NCI-H2196 treated with DMSO at 0.1 percent for 48 hours (cell line): ENCODE results near the gene CLCA1.
"Not testable (repeated sequence)": the region's sequence is repeated elsewhere in the genome, so short reads cannot be mapped to it uniquely, and the experiment has no call there.

Experiments used
- DNase-seq: peaks from one replicate; lab custom pipeline; 2025; ENCODE audit not compliant: unreplicated experiment; lab: John Stamatoyannopoulos, UW

The CLCA1 gene

GRCh38 chr1:86464819-86465218 is 3.9 kb upstream of the CLCA1 start:
- no peak for DNase-seq

GRCh38 chr1:86466109-86466844 is 2.5 kb upstream of the CLCA1 start:
- DNase-seq = no peak

GRCh38 chr1:86466986-86467385 is 1.7 kb upstream of the CLCA1 start:
- DNase-seq = no peak

- DNase-seq = no peak
Observed at GRCh38 chr1:86470859-86471258, 2.1 kb downstream of the CLCA1 start.

- no peak for DNase-seq
Observed at GRCh38 chr1:86471291-86471690, 2.6 kb downstream of the CLCA1 start.

- DNase-seq = no peak
Observed at GRCh38 chr1:86472152-86472551, 3.4 kb downstream of the CLCA1 start.

GRCh38 chr1:86472767-86473166 is 4.0 kb downstream of the CLCA1 start:
- DNase-seq = no peak

- no peak for DNase-seq
Observed at GRCh38 chr1:86477256-86477655, 8.5 kb downstream of the CLCA1 start.

- DNase-seq = no peak
Observed at GRCh38 chr1:86477682-86478081, 9.0 kb downstream of the CLCA1 start.

- no peak for DNase-seq
Observed at GRCh38 chr1:86478416-86479156, 9.9 kb downstream of the CLCA1 start.

- no peak for DNase-seq
Observed at GRCh38 chr1:86481966-86482365, 13.2 kb downstream of the CLCA1 start.

- no peak for DNase-seq
Observed at GRCh38 chr1:86487131-86487810, 18.5 kb downstream of the CLCA1 start.

GRCh38 chr1:86487811-86488141 is 19.0 kb downstream of the CLCA1 start:
- DNase-seq = no peak

- no peak for DNase-seq
Observed at GRCh38 chr1:86489242-86489878, 20.6 kb downstream of the CLCA1 start.

GRCh38 chr1:86491171-86491950 is 22.6 kb downstream of the CLCA1 start:
- DNase-seq = no peak

GRCh38 chr1:86498281-86498680 is 29.6 kb downstream of the CLCA1 start:
- DNase-seq = no peak

- peak; percentile 13 for DNase-seq
Observed at GRCh38 chr1:86499987-86500593, 31.4 kb downstream of the CLCA1 start.

- no peak for DNase-seq
Observed at GRCh38 chr1:86500714-86501113, 32.0 kb downstream of the CLCA1 start.

- DNase-seq = not testable (repeated sequence)
Observed at GRCh38 chr1:86502125-86502646, 33.5 kb downstream of the CLCA1 start.

GRCh38 chr1:86502721-86503405 is 34.1 kb downstream of the CLCA1 start:
- DNase-seq = no peak
